Cardiac fibroblast (primary cell): ENCODE measurements around the gene SMYD3.
A peak's percentile ranks its signal among the peaks of the same experiment; 100 is the strongest.

Source experiments
- DNase-seq, 2 donors: peaks; one replicate each; pipeline versions ENCODE4 v3.0.0 to v3.0.0-alpha.2; 2010; ENCODE audit warnings: low read depth in 2 of 2
- H3K4me3 ChIP-seq, 2 donors: replicated peaks in 1 of 2; 1 replicate in 1 of 2; 2 replicates in 1 of 2; pipeline ENCODE4 v1.5.1; 2011; ENCODE audit warnings: low read depth in 2 of 2, low read length in 2 of 2, mild to moderate bottlenecking in 2 of 2, moderate library complexity in 1 of 2
- CTCF ChIP-seq: IDR thresholded peaks from one replicate; pipeline ENCODE4 v1.5.1; 2011; ENCODE audit warnings: low read depth, mild to moderate bottlenecking, low read length, inconsistent platforms

The SMYD3 gene

GRCh38 chr1:246382589-246383238 is 124.4 kb downstream of the SMYD3 start:
- no peak overlapping the region for H3K4me3 ChIP-seq
- no peak for DNase-seq
- TF ChIP-seq CTCF, result no peak

DNA sequence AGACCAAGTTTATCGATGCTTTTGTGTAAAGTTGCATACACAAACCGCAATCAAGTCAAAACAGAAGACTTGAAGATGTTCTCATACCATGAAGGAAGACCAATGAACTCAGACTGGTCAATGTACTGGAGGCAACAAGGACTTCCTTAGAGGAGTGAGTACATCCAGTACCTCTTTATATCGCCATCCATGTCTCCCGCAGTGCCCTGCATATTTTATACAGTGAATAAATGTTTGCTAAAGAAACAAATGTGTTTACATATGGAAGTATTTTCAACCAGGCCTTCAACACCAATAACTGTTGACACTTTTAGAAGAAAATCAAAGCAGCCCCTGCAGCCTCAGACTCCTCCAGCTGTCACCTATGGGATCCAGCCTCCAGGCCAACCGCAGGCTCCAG is 125.6 kb downstream of the SMYD3 start:
- DNase-seq, result no peak
- TF ChIP-seq CTCF, result no peak

DNA sequence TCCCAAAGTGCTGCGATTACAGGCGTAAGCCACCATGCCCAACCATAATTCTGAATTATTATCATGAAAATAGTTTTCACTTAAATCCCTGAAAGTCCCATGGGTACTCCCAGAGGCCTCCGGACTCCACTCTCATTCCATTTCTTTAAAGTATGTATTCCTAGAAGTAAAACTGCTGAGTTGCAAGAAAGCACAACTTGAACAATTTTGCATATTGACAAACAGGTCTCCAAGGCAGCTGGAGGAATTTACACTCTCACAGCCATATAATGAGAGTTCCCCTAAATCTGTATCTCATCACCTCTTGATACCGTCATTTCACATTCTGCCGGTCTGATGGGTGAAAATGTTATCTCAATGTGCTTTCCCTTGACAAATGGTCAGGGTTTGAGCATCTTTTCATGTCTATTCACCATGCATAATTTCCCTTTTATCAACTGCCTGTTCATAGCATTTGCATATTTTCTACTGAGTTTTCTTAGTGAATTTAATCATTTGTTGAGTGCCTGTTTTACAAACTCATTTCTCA is 129.4 kb downstream of the SMYD3 start:
- no peak overlapping the region for H3K4me3 ChIP-seq
- no peak for DNase-seq
- no peak for TF ChIP-seq CTCF

More for the DNA sequence above, 125.6 kb downstream of the SMYD3 start:
- no peak overlapping the region for H3K4me3 ChIP-seq

- H3K4me3 ChIP-seq, result no peak overlapping the region
- DNase-seq, result peak in 1 of 2 donors; percentile 47
- TF ChIP-seq CTCF, result no peak
These were observed 133.1 kb downstream of the SMYD3 start for GRCh38 chr1:246373828-246374569.

GRCh38 chr1:246372559-246372958 is 134.5 kb downstream of the SMYD3 start:
- no peak for TF ChIP-seq CTCF
- H3K4me3 ChIP-seq, result no peak overlapping the region
- peak in 1 of 2 donors; percentile 23 for DNase-seq

- H3K4me3 ChIP-seq, result no peak overlapping the region
- no peak for TF ChIP-seq CTCF
- DNase-seq, result peak; percentile 25 to 39
These were observed 140.0 kb downstream of the SMYD3 start for GRCh38 chr1:246367041-246367440.
